GM12891 (cell line): Measurements from ENCODE around the gene SLC2A10.
A peak's percentile ranks its signal among the peaks of the same experiment; 100 is the strongest.

ENCODE experiments used
- DNase-seq: peaks from one replicate; pipeline ENCODE4 v3.0.0; 2011; ENCODE audit warnings: low spot score; ENCODE audit not compliant: insufficient read length
- FAIRE-seq: peaks from 2 replicates; lab custom pipeline; 2011; peaks lifted over from hg19 to GRCh38; lab: Jason Lieb, UNC
- PAX5 ChIP-seq: IDR thresholded peaks from 2 replicates; pipeline ENCODE4 v1.6.1; 2011; ENCODE audit warnings: low read length, moderate library complexity, mild to moderate bottlenecking; ENCODE audit not compliant: insufficient read depth, severe bottlenecking
- POLR2A ChIP-seq: IDR thresholded peaks from 2 replicates; pipeline ENCODE4 v1.6.1; 2011; ENCODE audit warnings: low read depth, low read length, control low read depth
- POLR2AphosphoS5 ChIP-seq: IDR thresholded peaks from 2 replicates; pipeline ENCODE4 v1.6.1; 2011; ENCODE audit warnings: low read depth, low read length, control low read depth
- POU2F2 ChIP-seq: IDR thresholded peaks from 2 replicates; pipeline ENCODE4 v1.6.1; 2011; ENCODE audit warnings: low read depth, mild to moderate bottlenecking, control low read depth, low read length, moderate library complexity
- SPI1 ChIP-seq: IDR thresholded peaks from 2 replicates; pipeline ENCODE4 v1.6.1; 2011; ENCODE audit warnings: low read depth, low read length, control low read depth
- TAF1 ChIP-seq: IDR thresholded peaks from 2 replicates; pipeline ENCODE4 v1.6.1; 2011; ENCODE audit warnings: low read depth, low read length, control low read depth

The SLC2A10 gene

GRCh38 chr20:46681032-46681854 is 28.2 kb upstream of the SLC2A10 start:
- peak; percentile 34 for DNase-seq
- TF ChIP-seq SPI1 (no peak), POLR2AphosphoS5 (no peak), PAX5 (no peak), TAF1 (no peak), POLR2A (no peak), POU2F2 (no peak)
- peak; percentile 26 for FAIRE-seq

- DNase-seq, result no peak
- no peak for FAIRE-seq
- TF ChIP-seq POLR2A, result no peak
- TF ChIP-seq POU2F2, result no peak
- no peak for TF ChIP-seq POLR2AphosphoS5
- no peak for TF ChIP-seq PAX5
- TF ChIP-seq TAF1, result no peak
- no peak for TF ChIP-seq SPI1
Observed at GRCh38 chr20:46682063-46682821, 27.2 kb upstream of the SLC2A10 start.

GRCh38 chr20:46683011-46683667 is 26.3 kb upstream of the SLC2A10 start:
- TF ChIP-seq PAX5 (no peak), SPI1 (no peak), TAF1 (no peak)
- no peak for DNase-seq
- no peak for FAIRE-seq

- no peak for TF ChIP-seq POU2F2
- no peak for TF ChIP-seq POLR2AphosphoS5
- TF ChIP-seq PAX5, result no peak
- TF ChIP-seq TAF1, result no peak
- TF ChIP-seq SPI1, result no peak
- no peak for TF ChIP-seq POLR2A
- DNase-seq (no peak), FAIRE-seq (no peak)
Observed at GRCh38 chr20:46683668-46683938, 25.8 kb upstream of the SLC2A10 start.

- DNase-seq, result no peak
- TF ChIP-seq POLR2A (no peak), POLR2AphosphoS5 (no peak), PAX5 (no peak), TAF1 (no peak), SPI1 (no peak)
- no peak for FAIRE-seq
Observed at GRCh38 chr20:46683939-46684750, 25.3 kb upstream of the SLC2A10 start.

- FAIRE-seq, result no peak
- DNase-seq, result no peak
- TF ChIP-seq POLR2A (no peak), POU2F2 (no peak), PAX5 (no peak), POLR2AphosphoS5 (no peak), TAF1 (no peak), SPI1 (no peak)
Observed at GRCh38 chr20:46688151-46689081, 21.0 kb upstream of the SLC2A10 start.

GRCh38 chr20:46689082-46689753 is 20.2 kb upstream of the SLC2A10 start, which contains the start of gene TP53RK:
TSS of gene TP53RK (minus strand) at chr20:46689444. CDS start at chr20:46689414, 30 bp downstream.
- peak; percentile 67; the same call in 1 of the 2 replicates for TF ChIP-seq POLR2AphosphoS5
- peak; percentile 81 for TF ChIP-seq TAF1
- TF ChIP-seq POLR2A, result peak; percentile 58
- no peak for TF ChIP-seq SPI1
- TF ChIP-seq PAX5, result no peak
- DNase-seq (peak; percentile 80), FAIRE-seq (peak; percentile 89)

- FAIRE-seq (no peak), DNase-seq (no peak)
- TF ChIP-seq POLR2A, result peak; percentile 36; the same call in 1 of the 2 replicates
- TF ChIP-seq PAX5, result no peak
- TF ChIP-seq SPI1, result no peak
- TF ChIP-seq POU2F2, result no peak
- TF ChIP-seq TAF1, result peak; percentile 49; the same call in 1 of the 2 replicates
- TF ChIP-seq POLR2AphosphoS5, result no peak
Observed at GRCh38 chr20:46689754-46690085, 19.7 kb upstream of the SLC2A10 start.
